Renal cortex interstitium (tissue), 3 donors: ENCODE data around the gene GUCA1C. TPM values are rescaled to one million over a fixed set of nuclear protein-coding genes. Genes with fewer than 3 reads are reported as not detected.

ENCODE experiments used
- polyA plus RNA-seq, 3 donors: library from polyadenylated mRNA; unstranded; fragments of 120-200 nt; gene quantifications; one replicate each; pipeline ENCODE4 v1.2.1, GENCODE V29; 2013; ENCODE audit not compliant: insufficient read length in 3 of 3

The GUCA1C gene
- polyA plus RNA-seq, 3 donors = 0.22 to 0.35 (median 0.27) TPM

Other genes starting within 250 kb of the GUCA1C start
- gene RETNLB, start 196.5 kb downstream of the GUCA1C start, polyA plus RNA-seq = not detected
- gene TRAT1, start 131.1 kb downstream of the GUCA1C start, polyA plus RNA-seq = under 1 TPM; 0.07 to 0.18 (median 0.16) TPM
- under 1 TPM; 0.57 to 0.78 (median 0.59) TPM for gene MORC1, start 164.3 kb upstream of the GUCA1C start, polyA plus RNA-seq
- 10 to 100 TPM; 16.4 to 23.7 (median 21.3) TPM for gene C3orf85, start 182.8 kb upstream of the GUCA1C start, polyA plus RNA-seq